Peyer's patch (tissue), 4 donors: ENCODE results near the gene SYNPO2.

Experiments
- POLR2A ChIP-seq, 2 donors: fragments of 450-650 bp; IDR thresholded peaks; one replicate each; pipeline ENCODE4 v1.5.1; 2017; ENCODE audit warnings: antibody characterized with exemption in 2 of 2, mild to moderate bottlenecking in 2 of 2, moderate library complexity in 2 of 2
- TF ChIP-seq, protein P1 (sequence below), 6 experiments: fragments of 450-650 bp in 4 of 6; fragments of 200-600 bp in 2 of 6; sonication (generic) in 1 of 6; IDR thresholded peaks; one replicate each; pipeline ENCODE4 v1.5.1; 2017 to 2019; ENCODE audit warnings: antibody characterized with exemption in 6 of 6, mild to moderate bottlenecking in 3 of 6, moderate library complexity in 1 of 6

DNA sequence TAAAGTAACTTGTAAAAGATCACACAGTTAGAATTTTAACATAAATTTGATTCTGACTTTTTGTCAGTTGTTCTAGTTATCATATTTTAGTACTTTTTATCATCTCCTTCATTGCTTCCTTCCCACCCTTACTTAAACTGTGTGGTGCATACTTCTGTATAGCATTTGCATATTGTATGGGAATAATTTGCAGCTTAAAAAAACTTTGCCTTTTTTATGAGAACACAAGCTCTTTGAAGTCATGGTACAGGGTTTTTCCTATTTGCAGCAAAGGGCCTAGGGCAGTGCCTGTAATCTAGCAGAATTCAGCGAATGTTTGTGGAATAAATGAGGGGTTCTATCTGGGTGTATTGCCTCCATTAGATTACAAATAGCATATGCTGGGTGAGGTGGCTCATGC, 41.6 kb downstream of the SYNPO2 start:
- TF ChIP-seq, protein P1, sequence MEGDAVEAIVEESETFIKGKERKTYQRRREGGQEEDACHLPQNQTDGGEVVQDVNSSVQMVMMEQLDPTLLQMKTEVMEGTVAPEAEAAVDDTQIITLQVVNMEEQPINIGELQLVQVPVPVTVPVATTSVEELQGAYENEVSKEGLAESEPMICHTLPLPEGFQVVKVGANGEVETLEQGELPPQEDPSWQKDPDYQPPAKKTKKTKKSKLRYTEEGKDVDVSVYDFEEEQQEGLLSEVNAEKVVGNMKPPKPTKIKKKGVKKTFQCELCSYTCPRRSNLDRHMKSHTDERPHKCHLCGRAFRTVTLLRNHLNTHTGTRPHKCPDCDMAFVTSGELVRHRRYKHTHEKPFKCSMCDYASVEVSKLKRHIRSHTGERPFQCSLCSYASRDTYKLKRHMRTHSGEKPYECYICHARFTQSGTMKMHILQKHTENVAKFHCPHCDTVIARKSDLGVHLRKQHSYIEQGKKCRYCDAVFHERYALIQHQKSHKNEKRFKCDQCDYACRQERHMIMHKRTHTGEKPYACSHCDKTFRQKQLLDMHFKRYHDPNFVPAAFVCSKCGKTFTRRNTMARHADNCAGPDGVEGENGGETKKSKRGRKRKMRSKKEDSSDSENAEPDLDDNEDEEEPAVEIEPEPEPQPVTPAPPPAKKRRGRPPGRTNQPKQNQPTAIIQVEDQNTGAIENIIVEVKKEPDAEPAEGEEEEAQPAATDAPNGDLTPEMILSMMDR (IDR thresholded peaks at IDR 0.05), result no peak
- TF ChIP-seq POLR2A (IDR thresholded peaks at IDR 0.05), result no peak
